Measurements from ENCODE around the gene MEIS1. TPM values are rescaled to one million over a fixed set of nuclear protein-coding genes. Genes with fewer than 3 reads are reported as not detected.

Gene MEIS1
- total RNA-seq, 2 donors from 2014 or later, result 82.1 to 84.6 TPM

GRCh38 chr2:66512626-66513025 lies 77.7 kb downstream of the MEIS1 start:
- Histone ChIP-seq H3K36me3 (replicated peaks in 1 of 2; ENCODE audit: insufficient read depth in 1 of 2, low read depth in 2 of 2) (peaks cover 0 to 1% of the 10 kb centered on the region in 2 donors), H3K4me1 (peaks cover 58% of the 10 kb centered on the region), H3K4me3 (no peak overlapping the region), H3K27me3 (no peaks in the 10 kb centered on the region), H3K9me3 (no peaks in the 10 kb centered on the region), H3K27ac (no peak overlapping the region)
- no peak for DNase-seq
- TF ChIP-seq POLR2A (IDR thresholded peaks at IDR 0.05), result no peak
- TF ChIP-seq, protein P1, sequence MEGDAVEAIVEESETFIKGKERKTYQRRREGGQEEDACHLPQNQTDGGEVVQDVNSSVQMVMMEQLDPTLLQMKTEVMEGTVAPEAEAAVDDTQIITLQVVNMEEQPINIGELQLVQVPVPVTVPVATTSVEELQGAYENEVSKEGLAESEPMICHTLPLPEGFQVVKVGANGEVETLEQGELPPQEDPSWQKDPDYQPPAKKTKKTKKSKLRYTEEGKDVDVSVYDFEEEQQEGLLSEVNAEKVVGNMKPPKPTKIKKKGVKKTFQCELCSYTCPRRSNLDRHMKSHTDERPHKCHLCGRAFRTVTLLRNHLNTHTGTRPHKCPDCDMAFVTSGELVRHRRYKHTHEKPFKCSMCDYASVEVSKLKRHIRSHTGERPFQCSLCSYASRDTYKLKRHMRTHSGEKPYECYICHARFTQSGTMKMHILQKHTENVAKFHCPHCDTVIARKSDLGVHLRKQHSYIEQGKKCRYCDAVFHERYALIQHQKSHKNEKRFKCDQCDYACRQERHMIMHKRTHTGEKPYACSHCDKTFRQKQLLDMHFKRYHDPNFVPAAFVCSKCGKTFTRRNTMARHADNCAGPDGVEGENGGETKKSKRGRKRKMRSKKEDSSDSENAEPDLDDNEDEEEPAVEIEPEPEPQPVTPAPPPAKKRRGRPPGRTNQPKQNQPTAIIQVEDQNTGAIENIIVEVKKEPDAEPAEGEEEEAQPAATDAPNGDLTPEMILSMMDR (IDR thresholded peaks at IDR 0.05), result no peak
- ATAC-seq, result no peak
- intact Hi-C loops (cut with DNase I), result no loop called here

- Histone ChIP-seq H3K9me3 (no peaks in the 10 kb centered on the region), H3K36me3 (replicated peaks in 1 of 2; ENCODE audit: insufficient read depth in 1 of 2, low read depth in 2 of 2) (peaks cover 0 to 5% of the 10 kb centered on the region in 2 donors), H3K27me3 (no peaks in the 10 kb centered on the region), H3K4me3 (no peak overlapping the region), H3K27ac (peak overlapping the region in 2 of 4 donors; percentile 20 to 65), H3K4me1 (peaks cover 39% of the 10 kb centered on the region)
- ATAC-seq, result peak; percentile 85
- 10 to 29% methylated on average over 2 of the region's 2 CpGs for WGBS, 2 donors
- intact Hi-C loops (cut with DNase I), result no loop called here
- no peak for DNase-seq
- TF ChIP-seq POLR2A (IDR thresholded peaks at IDR 0.05), result no peak
- TF ChIP-seq, protein P1 (IDR thresholded peaks at IDR 0.05), result no peak
Measured at GRCh38 chr2:66515743-66516142, 80.8 kb downstream of the MEIS1 start.

DNA sequence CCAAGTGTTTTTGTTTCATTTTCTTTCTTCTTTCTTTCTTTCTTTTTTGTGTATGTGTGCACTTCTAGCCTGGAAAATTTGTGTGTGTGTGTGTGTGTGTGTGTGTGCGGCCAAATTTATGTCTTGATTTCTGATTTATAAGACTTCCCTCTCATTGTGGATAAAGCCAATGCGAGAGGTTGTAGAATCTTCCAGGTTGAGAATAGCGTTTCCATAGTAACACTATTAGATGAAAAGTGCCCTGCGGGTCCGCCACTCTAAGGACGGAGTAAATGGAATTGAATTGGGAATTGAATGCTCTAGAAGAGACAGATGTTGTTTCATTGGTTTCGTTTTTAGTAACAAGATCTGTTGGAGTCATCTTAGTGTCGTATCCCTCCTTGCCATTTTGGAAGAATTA lies 81.6 kb downstream of the MEIS1 start:
- TF ChIP-seq, protein P1 (IDR thresholded peaks at IDR 0.05), result no peak
- TF ChIP-seq POLR2A (IDR thresholded peaks at IDR 0.05), result no peak
- Histone ChIP-seq H3K4me3 (no peak overlapping the region), H3K4me1 (peaks cover 39% of the 10 kb centered on the region), H3K9me3 (no peaks in the 10 kb centered on the region), H3K27ac (peak overlapping the region in 1 of 4 donors; percentile 65), H3K27me3 (no peaks in the 10 kb centered on the region), H3K36me3 (replicated peaks in 1 of 2; ENCODE audit: insufficient read depth in 1 of 2, low read depth in 2 of 2) (peaks cover 0 to 5% of the 10 kb centered on the region in 2 donors)
- WGBS, 2 donors, result 92 to 96% methylated on average over 8 of the region's 8 CpGs
- intact Hi-C loops (cut with DNase I), result no loop called here
- ATAC-seq, result no peak
- DNase-seq, result no peak

DNA sequence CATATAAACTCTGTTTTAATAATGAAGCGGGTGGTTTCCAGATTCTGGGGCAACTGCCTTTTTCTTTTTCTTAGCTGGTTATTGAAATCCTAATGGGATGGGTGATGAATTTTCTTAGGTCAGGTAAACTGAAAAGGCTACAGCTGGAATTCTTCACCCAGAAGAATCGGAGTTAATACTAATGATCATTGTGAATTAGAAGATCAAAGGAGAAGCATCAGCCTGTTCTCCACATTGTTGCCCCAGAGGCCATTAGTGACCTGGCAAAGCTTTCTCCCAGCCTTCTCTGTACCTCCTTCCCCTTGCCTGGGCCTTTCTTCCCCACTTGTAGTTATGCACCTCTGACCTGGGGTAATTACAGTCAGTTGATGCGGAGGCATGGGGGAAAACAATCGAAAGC lies 82.8 kb downstream of the MEIS1 start:
- intact Hi-C loops (cut with DNase I), result no loop called here
- no peak overlapping the region for H3K4me3 ChIP-seq
- no peaks in the 10 kb centered on the region for H3K9me3 ChIP-seq
- ATAC-seq (no peak), DNase-seq (no peak)
- no peaks in the 10 kb centered on the region for H3K27me3 ChIP-seq
- H3K27ac ChIP-seq, result no peak overlapping the region
- WGBS, 2 donors, result 86 to 89% methylated on average over 4 of the region's 4 CpGs
- peaks cover 0 to 3% of the 10 kb centered on the region in 2 donors for H3K36me3 ChIP-seq (replicated peaks in 1 of 2; ENCODE audit: insufficient read depth in 1 of 2, low read depth in 2 of 2)
- peaks cover 52% of the 10 kb centered on the region for H3K4me1 ChIP-seq
- TF ChIP-seq, protein P1 (IDR thresholded peaks at IDR 0.05), result no peak
- TF ChIP-seq POLR2A (IDR thresholded peaks at IDR 0.05), result no peak

- peaks cover 56% of the 10 kb centered on the region for H3K4me1 ChIP-seq
- DNase-seq, result no peak
- H3K36me3 ChIP-seq (replicated peaks in 1 of 2; ENCODE audit: insufficient read depth in 1 of 2, low read depth in 2 of 2), result peaks cover 0 to 3% of the 10 kb centered on the region in 2 donors
- TF ChIP-seq POLR2A (IDR thresholded peaks at IDR 0.05), result no peak
- TF ChIP-seq, protein P1 (IDR thresholded peaks at IDR 0.05), result no peak
- H3K4me3 ChIP-seq, result no peak overlapping the region
- no peak overlapping the region for H3K27ac ChIP-seq
- no peak for ATAC-seq
- 76 to 90% methylated on average over 6 of the region's 6 CpGs for WGBS, 2 donors
- no peaks in the 10 kb centered on the region for H3K27me3 ChIP-seq
- intact Hi-C loops (cut with DNase I), result no loop called here
- no peaks in the 10 kb centered on the region for H3K9me3 ChIP-seq
Measured at GRCh38 chr2:66519264-66519843, 84.4 kb downstream of the MEIS1 start.
